ENCODE measurements around the gene DPM1. TPM values are rescaled to one million over a fixed set of nuclear protein-coding genes. Genes with fewer than 3 reads are reported as not detected.

The DPM1 gene
- total RNA-seq, 1 experiment from 2014 or later, result 164 TPM

- Histone ChIP-seq H3K4me1 (no peaks in the 10 kb centered on the region), H3K36me3 (peaks cover 38% of the 10 kb centered on the region), H3K4me3 (no peak overlapping the region), H3K9me3 (replicated peaks) (no peaks in the 10 kb centered on the region), H3K27ac (no peak overlapping the region), H3K27me3 (no peaks in the 10 kb centered on the region)
- no peak for DNase-seq
Observed at GRCh38 chr20:50909413-50909812, 48.9 kb downstream of the DPM1 start.

DNA sequence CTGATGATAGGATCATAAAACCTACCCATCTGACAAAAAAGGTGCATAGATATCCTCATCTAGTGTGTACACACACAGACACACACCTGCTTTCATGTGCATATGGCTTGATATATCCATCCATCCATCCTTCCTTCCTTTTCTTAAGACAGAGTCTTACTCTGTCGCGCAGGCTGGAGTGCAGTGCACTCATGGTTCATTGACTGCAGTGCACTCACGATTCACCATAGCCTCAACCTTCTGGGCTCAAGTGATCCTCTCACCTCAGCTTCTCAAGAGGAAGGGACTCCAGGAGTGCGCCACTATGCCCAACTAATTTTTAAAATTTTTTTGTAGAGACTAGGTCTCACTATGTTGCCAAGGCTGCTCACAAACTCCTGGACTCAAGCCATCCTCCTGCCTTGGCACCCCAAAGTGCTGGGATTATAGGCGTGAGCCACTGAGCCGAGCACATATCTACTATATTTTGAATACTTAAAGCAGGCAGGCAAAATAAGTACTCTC, 54.2 kb downstream of the DPM1 start:
- Histone ChIP-seq H3K4me3 (no peak overlapping the region), H3K9me3 (replicated peaks) (no peaks in the 10 kb centered on the region), H3K27me3 (no peaks in the 10 kb centered on the region), H3K4me1 (no peaks in the 10 kb centered on the region), H3K27ac (no peak overlapping the region), H3K36me3 (peaks cover 49% of the 10 kb centered on the region)
- DNase-seq, result no peak

DNA sequence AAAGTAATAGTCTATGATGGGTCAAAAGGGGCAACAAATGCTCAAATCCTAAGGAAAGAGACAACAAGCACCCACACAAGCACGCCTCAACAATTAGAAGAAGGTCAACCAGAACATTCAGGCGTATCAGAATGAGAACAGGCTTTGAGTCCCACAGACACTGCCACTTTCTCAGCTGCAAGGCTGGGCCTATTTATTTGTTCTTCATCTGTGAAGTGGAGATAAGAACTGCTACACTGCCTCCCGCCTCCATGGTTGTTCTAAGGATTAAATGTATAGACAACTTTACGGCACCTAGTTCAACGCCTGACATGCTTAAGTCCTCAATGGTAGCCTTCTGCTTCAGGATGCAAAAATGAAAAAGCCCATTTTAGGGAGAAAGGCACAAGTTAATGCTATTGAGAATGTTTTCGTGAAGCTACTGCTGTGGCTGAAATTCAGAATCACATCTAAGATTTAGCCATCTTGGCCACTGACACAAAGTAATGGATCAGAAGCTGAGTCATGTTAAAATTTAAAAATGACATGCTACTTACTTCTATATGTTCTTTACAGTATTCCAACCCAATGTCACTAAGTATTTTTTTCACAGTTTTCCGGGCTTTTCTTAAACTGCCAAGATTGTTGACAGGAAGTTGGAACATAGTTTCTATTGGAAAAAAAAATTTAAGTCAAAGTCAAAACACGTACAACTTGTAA, 54.8 kb downstream of the DPM1 start:
- H3K4me1 ChIP-seq, result no peaks in the 10 kb centered on the region
- no peak for DNase-seq
- no peaks in the 10 kb centered on the region for H3K9me3 ChIP-seq (replicated peaks)
- H3K4me3 ChIP-seq, result no peak overlapping the region
- H3K27ac ChIP-seq, result no peak overlapping the region
- no peaks in the 10 kb centered on the region for H3K27me3 ChIP-seq
- peaks cover 56% of the 10 kb centered on the region for H3K36me3 ChIP-seq

DNA sequence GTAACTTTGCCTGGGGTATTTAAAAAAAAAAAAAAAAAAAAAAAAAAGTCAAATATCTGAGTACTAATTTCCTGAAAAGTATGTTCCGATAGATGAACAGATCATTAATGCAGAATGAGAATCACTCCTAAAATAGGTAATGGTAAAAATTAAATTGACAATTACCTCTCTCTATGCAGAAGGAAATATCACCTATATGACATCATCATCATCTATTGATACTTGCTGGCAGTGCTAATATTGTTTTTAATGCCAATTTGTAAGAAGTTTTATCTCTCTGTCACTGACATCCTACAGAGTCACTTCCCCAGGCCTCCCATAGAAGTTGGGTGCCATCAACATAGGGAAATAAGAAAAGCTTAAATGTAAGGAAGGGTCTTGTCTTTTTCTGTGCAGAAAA, 57.0 kb downstream of the DPM1 start:
- H3K9me3 ChIP-seq (replicated peaks), result no peaks in the 10 kb centered on the region
- H3K4me1 ChIP-seq, result no peaks in the 10 kb centered on the region
- H3K36me3 ChIP-seq, result peaks cover 74% of the 10 kb centered on the region
- no peak for DNase-seq
- no peaks in the 10 kb centered on the region for H3K27me3 ChIP-seq
- H3K4me3 ChIP-seq, result no peak overlapping the region
- H3K27ac ChIP-seq, result no peak overlapping the region

DNA sequence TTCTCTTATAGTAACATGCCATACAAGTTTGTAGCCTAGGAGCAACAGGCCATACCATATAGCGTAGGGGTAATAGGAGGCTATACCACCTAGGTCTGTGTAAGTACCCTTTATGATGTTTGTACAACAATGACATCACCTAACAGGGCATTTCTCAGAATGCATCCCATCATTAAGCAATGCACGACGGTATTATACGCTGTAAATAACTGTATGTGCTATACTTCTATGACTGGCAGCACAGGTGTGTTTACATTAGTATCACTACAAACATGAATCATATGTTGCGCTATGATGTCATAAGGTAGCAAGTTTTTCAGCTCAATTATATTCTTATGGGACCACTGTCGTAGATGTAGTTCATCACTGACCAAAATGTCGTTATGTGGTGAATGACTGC, 58.1 kb downstream of the DPM1 start:
- DNase-seq, result no peak
- Histone ChIP-seq H3K27ac (no peak overlapping the region), H3K4me3 (no peak overlapping the region), H3K36me3 (peaks cover 83% of the 10 kb centered on the region), H3K9me3 (replicated peaks) (no peaks in the 10 kb centered on the region), H3K4me1 (no peaks in the 10 kb centered on the region), H3K27me3 (no peaks in the 10 kb centered on the region)

DNA sequence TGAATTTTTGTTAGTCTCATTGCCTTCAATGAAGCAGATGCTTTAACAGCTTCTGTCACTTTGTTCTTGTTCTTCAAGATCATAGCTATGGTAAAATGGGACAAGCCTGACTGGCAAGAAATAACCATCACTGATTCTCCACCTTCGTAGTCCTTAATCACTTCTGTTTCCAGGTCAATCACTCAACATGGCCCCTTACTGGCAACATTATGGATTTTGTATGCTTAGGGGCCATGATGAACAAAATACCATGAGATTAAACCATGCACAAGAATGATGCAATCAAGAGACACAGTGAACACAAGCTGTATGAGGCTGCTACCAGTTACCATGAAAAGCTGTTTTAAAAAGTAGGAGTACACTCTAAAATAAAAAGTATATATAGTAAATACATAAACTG, 59.9 kb downstream of the DPM1 start:
- Histone ChIP-seq H3K9me3 (replicated peaks) (no peaks in the 10 kb centered on the region), H3K27ac (no peak overlapping the region), H3K36me3 (peaks cover 94% of the 10 kb centered on the region), H3K4me1 (no peaks in the 10 kb centered on the region), H3K4me3 (no peak overlapping the region), H3K27me3 (no peaks in the 10 kb centered on the region)
- DNase-seq, result no peak

GRCh38 chr20:50895111-50895830, 63.1 kb downstream of the DPM1 start:
- peaks cover 87% of the 10 kb centered on the region for H3K36me3 ChIP-seq
- DNase-seq, result no peak
- H3K27ac ChIP-seq, result no peak overlapping the region
- H3K27me3 ChIP-seq, result no peaks in the 10 kb centered on the region
- H3K4me1 ChIP-seq, result no peaks in the 10 kb centered on the region
- H3K9me3 ChIP-seq (replicated peaks), result no peaks in the 10 kb centered on the region
- no peak overlapping the region for H3K4me3 ChIP-seq

DNA sequence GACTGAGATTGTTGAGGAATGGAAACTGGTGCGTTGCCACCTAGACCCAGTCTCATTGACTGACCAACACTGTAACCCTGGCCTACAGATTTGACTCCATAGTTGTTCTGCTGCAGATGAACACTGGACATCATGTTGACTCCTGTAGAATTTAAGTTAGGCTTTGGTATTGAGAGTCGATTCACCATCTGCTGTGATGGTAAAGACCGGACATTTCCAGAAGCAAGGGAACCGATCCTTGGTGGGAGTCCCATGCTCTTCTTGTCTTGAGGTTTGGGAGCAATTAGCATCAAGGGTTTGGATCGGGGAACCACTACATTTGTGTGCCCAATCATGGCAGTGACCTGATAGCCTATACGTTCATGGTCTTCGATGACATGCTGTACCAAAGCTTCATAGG, 64.7 kb downstream of the DPM1 start:
- no peaks in the 10 kb centered on the region for H3K27me3 ChIP-seq
- H3K27ac ChIP-seq, result no peak overlapping the region
- H3K4me3 ChIP-seq, result no peak overlapping the region
- no peaks in the 10 kb centered on the region for H3K4me1 ChIP-seq
- H3K36me3 ChIP-seq, result peaks cover 87% of the 10 kb centered on the region
- DNase-seq, result no peak
- no peaks in the 10 kb centered on the region for H3K9me3 ChIP-seq (replicated peaks)

DNA sequence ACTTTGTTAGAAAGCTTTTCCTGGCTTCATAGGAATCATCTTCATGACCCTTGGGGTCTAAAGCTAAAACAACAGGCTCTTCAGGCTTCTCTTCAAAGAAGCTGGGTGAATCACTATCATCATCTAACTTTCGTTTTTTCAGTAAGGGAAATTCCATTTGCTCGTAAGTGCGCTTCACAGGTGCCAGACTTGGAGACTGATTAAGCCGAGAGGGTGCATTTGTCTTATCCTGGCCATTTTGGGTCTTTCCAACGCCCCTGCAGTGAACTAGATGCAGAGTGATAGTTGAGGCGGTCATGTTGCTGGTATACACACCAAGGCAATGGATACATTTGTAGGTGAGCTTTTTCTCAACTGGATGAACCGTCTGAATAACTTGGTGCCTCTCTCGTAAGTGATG, 65.9 kb downstream of the DPM1 start:
- Histone ChIP-seq H3K9me3 (replicated peaks) (no peaks in the 10 kb centered on the region), H3K4me1 (no peaks in the 10 kb centered on the region), H3K27me3 (no peaks in the 10 kb centered on the region), H3K27ac (no peak overlapping the region), H3K4me3 (no peak overlapping the region), H3K36me3 (peaks cover 83% of the 10 kb centered on the region)
- DNase-seq, result no peak

DNA sequence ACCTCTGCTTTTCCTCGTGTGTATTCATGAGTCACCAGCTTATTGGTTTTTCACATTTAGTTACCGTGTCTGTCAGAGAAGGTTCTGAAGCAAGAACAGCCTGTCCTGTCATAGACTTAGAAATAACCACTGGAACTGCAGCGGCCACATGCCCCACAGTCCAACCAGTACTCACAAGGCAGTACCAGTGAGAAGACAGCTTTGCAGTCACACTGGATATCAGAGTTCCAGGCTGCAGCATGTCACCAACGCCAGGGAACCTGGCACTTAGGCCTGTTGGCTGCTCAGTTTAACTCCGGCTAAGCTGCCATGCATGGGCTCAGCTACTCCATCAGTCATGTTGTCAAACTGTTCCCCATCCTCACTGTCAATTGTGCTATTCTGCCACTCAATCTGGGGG, 67.2 kb downstream of the DPM1 start:
- no peaks in the 10 kb centered on the region for H3K9me3 ChIP-seq (replicated peaks)
- H3K27me3 ChIP-seq, result no peaks in the 10 kb centered on the region
- no peak for DNase-seq
- H3K4me1 ChIP-seq, result no peaks in the 10 kb centered on the region
- H3K4me3 ChIP-seq, result no peak overlapping the region
- H3K36me3 ChIP-seq, result peaks cover 75% of the 10 kb centered on the region
- H3K27ac ChIP-seq, result no peak overlapping the region

DNA sequence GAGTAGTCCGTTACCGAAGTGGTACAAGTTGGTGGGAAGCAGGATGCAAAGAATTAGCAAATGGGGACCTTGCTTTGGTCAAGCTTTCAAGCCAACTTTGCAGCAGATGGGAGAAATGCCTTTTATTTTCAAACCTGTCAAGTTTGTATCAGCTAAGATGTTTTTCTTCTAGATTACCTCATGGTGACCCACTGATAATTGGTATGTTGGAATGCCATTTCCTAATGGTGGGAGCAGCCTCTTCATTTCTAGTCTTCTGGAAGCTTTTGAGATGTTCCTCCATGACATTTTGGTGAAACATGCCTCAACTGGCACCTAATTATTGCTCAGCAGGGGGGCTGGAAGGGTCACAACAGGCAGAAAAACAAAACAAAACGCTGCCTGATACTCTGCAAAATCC, 70.8 kb downstream of the DPM1 start:
- Histone ChIP-seq H3K4me3 (no peak overlapping the region), H3K36me3 (peaks cover 40% of the 10 kb centered on the region), H3K27me3 (no peaks in the 10 kb centered on the region), H3K27ac (no peak overlapping the region), H3K4me1 (no peaks in the 10 kb centered on the region), H3K9me3 (replicated peaks) (no peaks in the 10 kb centered on the region)
- DNase-seq, result no peak

DNA sequence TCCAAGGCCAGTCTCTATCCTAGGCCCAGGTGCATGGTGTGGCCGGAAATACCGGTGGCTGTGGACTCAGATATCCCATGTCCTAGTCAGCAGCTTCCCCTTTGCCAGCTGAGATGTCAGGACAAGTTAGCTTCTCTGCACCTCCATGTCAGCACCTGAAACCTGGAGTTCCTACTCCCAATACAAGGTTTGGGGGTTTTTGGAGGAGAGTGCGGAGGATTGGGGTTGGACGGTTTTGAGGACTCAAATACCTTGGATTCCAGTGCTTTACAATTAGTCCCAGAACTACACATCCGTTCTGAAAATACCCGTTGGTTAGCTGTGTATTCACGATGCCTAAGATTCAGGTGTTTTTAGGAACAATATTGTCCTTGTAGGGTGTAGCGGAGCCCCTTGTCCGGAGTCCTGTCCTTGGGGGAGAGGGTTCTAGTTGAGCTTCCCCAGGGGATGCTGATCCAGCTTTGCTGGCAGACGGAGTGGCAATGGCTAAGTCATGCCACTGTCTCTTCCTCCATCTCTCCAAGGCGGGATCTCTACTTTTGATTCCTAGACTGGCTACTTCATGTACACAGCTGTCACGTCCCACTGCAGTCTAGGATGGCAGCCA, 72.0 kb downstream of the DPM1 start:
- Histone ChIP-seq H3K4me3 (no peak overlapping the region), H3K9me3 (replicated peaks) (no peaks in the 10 kb centered on the region), H3K27ac (no peak overlapping the region), H3K4me1 (no peaks in the 10 kb centered on the region), H3K27me3 (no peaks in the 10 kb centered on the region), H3K36me3 (peaks cover 27% of the 10 kb centered on the region)
- no peak for DNase-seq

DNA sequence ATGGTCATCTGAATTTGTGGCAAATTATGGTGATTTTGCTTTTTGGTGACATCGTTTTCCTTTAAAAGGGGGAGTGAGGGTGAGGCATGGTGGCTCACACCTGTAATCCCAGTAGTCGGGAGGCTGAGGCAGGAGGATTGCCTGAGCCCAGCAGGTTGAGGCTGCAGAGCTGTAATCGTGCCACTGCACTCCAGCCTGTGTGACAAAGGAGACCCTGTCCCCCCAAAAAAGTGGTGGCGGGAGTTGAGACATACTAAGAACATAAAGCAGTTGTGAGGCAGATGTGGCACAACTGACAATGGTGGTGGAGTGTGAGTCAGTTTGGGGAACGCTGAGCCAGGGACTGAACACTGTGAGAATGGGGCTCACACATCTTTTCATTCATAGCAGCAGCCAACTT, 72.6 kb downstream of the DPM1 start:
- Histone ChIP-seq H3K4me1 (no peaks in the 10 kb centered on the region), H3K27ac (no peak overlapping the region), H3K27me3 (no peaks in the 10 kb centered on the region), H3K4me3 (no peak overlapping the region), H3K9me3 (replicated peaks) (no peaks in the 10 kb centered on the region), H3K36me3 (peaks cover 26% of the 10 kb centered on the region)
- DNase-seq, result no peak

- H3K27me3 ChIP-seq, result no peaks in the 10 kb centered on the region
- H3K9me3 ChIP-seq (replicated peaks), result no peaks in the 10 kb centered on the region
- no peak for DNase-seq
- no peaks in the 10 kb centered on the region for H3K4me1 ChIP-seq
- peaks cover 23% of the 10 kb centered on the region for H3K36me3 ChIP-seq
- H3K4me3 ChIP-seq, result no peak overlapping the region
- no peak overlapping the region for H3K27ac ChIP-seq
Observed at GRCh38 chr20:50885068-50885467, 73.3 kb downstream of the DPM1 start.
